OCI-LY1 (cell line): ENCODE results near the gene FEV.

Source experiments
- EZH2 ChIP-seq: fragments of 200-600 bp; sonication (generic), shearing (Covaris generic); IDR thresholded peaks from 2 replicates; pipeline ENCODE4 v1.8.0; 2017; ENCODE audit warnings: borderline replicate concordance, mixed run types, mild to moderate bottlenecking, antibody characterized with exemption, low read length, moderate library complexity, mixed read lengths
- TF ChIP-seq, protein P1 (sequence below): fragments of 200-600 bp; sonication (generic), shearing (Covaris generic); IDR thresholded peaks from 2 replicates; pipeline ENCODE4 v1.5.1; 2017; ENCODE audit warnings: mild to moderate bottlenecking, antibody characterized with exemption, low read length, moderate library complexity, mixed read lengths

DNA sequence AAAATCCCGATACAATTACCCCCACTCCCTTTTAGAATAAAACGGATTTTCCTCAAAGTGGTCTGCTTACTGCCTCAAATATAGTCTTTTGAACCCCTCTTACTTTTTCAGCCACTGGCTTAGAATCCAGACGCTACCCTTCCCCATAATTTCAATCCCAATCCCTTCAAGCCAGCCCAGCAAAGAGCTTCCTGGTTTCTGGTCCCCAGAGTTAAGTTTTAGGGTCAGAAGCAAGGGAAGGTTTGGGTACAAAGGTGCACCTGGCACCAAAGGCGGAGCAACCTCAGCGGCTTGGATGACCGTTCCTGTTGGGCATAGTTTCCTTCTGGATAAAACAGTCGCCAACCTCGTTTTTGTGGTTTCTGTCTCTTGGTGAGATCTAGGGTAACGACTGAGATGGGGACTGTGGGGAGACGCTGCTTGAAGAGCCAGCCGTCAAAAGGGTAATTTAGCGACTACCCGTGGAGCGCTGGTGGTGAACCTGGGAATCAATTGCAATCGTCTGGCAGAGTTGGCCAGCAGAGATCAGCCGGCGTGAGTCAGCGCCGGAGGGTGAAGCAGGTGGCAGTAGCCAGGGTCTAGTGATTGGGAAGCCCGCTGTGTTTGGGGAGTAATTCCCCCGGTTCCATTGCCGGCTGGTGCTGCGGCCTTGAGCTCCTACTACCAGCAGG, 1.6 kb downstream of the FEV start:
- TF ChIP-seq, protein P1, sequence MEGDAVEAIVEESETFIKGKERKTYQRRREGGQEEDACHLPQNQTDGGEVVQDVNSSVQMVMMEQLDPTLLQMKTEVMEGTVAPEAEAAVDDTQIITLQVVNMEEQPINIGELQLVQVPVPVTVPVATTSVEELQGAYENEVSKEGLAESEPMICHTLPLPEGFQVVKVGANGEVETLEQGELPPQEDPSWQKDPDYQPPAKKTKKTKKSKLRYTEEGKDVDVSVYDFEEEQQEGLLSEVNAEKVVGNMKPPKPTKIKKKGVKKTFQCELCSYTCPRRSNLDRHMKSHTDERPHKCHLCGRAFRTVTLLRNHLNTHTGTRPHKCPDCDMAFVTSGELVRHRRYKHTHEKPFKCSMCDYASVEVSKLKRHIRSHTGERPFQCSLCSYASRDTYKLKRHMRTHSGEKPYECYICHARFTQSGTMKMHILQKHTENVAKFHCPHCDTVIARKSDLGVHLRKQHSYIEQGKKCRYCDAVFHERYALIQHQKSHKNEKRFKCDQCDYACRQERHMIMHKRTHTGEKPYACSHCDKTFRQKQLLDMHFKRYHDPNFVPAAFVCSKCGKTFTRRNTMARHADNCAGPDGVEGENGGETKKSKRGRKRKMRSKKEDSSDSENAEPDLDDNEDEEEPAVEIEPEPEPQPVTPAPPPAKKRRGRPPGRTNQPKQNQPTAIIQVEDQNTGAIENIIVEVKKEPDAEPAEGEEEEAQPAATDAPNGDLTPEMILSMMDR = no peak
- no peak for TF ChIP-seq EZH2
